GM18498 (cell line): Measurements from ENCODE around the gene MED12.
"Not testable (repeated sequence)": the region's sequence is repeated elsewhere in the genome, so short reads cannot be mapped to it uniquely, and the experiment has no call there.

Experiments
- ATAC-seq: cut with Tn5 transposase; IDR thresholded peaks from one replicate; pipeline ENCODE4 v1.9.1; 2021; ENCODE audit warnings: mild to moderate bottlenecking, moderate library complexity; ENCODE audit not compliant: unreplicated experiment

Gene MED12

GRCh38 chrX:71160475-71160874 is 42.1 kb downstream of the MED12 start:
- ATAC-seq = no peak

DNA sequence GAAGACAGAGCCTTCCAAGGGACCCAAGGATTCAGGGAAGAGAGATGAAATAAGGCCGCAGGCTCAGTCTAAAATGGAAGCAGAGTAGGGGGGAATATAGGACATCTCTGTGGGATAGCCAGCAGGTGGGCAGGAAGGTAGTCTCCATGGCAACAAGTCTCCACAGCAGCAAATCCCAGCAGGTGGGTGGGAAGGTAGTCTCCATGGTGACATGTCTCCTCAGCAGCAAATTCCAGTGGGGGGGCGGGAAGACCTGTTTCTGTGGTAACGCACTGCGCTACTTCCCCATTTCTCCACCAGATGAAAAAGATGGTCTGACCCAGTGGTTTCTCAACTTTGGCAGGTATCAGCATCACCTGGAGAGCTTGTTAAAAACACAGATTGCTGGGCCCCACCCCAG is 44.6 kb downstream of the MED12 start:
- no peak for ATAC-seq

- no peak for ATAC-seq
Observed at GRCh38 chrX:71164071-71164470, 45.7 kb downstream of the MED12 start.

DNA sequence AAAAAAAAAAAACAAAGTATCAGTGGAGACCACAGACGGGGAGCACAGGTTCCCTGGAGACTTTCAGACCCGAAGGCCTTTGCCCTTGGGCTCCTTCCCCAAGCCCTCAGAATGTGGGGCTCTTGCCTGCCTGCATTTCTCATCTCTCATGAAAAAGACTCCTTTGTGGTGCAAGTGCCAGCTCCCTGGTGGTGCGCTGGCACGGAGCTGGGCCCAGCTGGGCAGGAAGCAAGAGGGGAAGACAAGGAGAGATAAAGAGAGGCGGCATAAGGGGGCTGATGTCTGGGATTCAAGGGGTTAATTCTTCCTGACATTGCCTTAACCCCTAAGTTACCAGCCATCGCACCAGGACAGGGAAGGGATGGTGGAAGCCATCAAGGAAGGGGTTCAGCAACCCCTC is 48.1 kb downstream of the MED12 start:
- ATAC-seq = no peak

GRCh38 chrX:71167031-71167781 is 48.8 kb downstream of the MED12 start:
- ATAC-seq = no peak

GRCh38 chrX:71168134-71168533 is 49.7 kb downstream of the MED12 start:
- ATAC-seq = no peak

GRCh38 chrX:71169586-71169985 is 51.2 kb downstream of the MED12 start:
- ATAC-seq = no peak

DNA sequence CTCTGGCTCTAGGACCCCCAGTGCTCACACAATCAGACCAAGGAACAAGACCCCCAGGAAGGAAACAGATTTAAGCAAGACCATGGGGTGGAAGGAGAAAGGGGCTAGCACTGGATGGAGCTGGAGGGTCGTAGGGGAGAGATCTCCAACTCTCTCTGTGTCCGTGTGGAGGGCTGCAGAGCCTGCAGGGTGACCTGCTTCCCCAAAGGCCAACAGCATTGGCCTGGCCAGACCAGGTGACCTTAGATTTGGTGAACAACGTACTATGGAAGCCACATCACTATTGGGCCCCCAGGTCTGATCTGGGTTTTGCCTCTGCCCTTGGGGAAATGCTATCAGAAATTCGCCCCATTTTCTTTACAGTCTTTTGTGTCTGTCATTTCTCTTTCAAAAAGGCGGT is 52.3 kb downstream of the MED12 start:
- ATAC-seq = no peak

- no peak for ATAC-seq
Observed at GRCh38 chrX:71171110-71171801, 52.9 kb downstream of the MED12 start.

DNA sequence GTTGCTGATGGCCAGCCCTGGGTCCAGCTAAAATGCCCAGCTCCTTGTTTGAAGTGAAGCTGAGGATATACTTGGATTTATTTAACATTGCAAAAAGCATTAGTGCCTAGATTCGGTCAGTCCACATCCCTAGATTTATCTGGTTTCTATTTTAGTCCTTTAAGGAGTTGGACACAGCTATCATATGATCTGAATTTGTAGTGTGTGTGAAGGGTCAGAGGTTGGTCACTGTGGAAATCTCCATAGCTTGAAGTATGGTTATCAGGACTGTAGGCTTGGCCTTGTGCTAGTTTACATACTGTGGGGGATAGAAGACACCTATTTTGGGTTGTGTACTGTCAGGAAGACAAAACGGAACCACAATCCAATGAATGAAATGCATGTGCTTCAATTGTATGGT is 55.0 kb downstream of the MED12 start:
- no peak for ATAC-seq

DNA sequence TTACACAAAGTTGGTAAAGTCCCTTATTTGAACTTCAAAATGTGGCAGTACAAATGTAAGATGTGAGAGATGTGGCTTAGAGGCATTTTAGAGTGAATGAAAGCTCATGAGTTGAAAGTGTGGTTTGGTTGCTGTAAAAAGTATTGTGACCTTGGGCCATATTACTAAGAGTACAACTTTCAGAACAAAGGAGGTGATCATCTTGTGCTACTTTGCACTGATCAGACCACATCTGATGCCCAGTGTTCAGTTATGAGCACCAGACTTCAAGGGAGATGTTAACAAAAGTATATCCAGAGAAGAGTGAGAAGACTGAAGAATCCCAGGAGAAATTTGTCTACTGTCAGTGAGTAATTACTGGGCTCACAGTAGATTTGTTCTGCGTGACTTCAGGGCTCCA is 56.4 kb downstream of the MED12 start:
- ATAC-seq = no peak

DNA sequence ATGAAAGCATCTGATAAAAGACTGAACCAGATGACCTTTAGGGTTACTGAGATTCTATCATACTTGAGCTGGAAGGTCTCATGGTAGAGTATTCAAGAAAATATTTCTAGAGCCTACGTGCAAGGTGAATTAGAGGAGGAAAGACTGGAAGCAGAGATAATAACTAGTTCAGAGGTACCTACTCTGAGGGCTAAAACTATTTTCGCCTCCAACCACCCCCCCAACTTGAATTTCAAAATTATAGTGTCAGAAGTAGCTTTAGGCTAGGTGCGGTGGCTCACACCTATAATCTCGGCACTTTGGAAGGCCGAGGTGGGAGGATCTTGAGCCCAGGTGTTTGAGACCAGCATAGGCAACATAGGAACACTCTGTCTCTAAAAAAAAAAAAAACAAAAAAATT is 57.1 kb downstream of the MED12 start:
- no peak for ATAC-seq

- ATAC-seq = no peak
Observed at GRCh38 chrX:71177327-71177726, 58.9 kb downstream of the MED12 start.

DNA sequence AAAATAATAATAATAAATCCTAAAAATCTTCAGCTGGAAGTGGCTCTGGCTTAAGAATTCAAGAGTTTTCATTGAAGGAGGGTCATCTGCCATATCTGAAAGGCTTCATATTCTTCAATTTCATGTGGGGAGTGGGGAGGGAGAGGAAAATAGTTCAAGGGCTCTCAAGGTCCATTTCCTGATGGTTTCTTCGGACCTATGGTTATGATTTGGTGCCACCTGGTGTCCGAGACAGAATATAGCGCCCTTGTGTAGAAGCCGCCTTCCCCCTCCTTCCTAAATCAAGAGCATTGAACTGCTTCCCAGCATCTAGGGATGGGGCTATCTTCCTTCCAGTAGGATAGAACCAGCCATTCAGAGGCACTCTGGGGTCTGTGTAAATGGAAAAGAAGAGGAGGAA is 60.5 kb downstream of the MED12 start:
- no peak for ATAC-seq

DNA sequence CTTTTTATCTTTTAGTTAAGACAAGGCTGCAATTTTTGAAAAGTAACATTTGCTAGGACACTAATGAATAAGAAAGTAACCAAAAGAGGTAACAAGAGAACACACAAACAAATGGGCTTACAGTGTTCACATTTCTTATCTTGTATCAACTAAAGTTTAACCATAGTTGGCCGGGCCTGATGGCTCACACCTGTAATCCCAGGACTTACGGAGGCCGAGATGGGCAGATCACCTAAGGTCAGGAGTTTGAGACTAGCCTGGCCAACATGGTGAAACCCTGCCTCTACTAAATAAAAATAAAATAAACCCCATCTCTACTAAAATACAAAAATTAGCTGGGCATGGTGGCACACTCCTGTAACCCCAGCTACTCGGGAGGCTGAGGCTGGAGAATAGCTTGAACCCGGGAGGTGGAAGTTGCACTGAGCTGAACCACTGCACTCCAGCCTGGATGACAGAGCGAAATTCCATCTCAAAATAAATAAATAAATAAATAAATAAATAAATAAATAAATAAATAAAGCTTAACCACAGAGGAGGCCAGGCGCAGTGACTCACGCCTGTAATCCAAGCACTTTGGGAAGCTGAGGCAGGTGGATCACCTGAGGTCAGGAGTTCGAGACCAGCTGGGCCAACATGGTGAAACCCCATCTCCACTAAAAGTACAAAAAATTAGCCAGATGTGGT is 62.3 kb downstream of the MED12 start:
- not testable (repeated sequence) for ATAC-seq

- ATAC-seq = peak; percentile 44
Observed at GRCh38 chrX:71181558-71181909, 63.1 kb downstream of the MED12 start.

- peak; percentile 92 for ATAC-seq
Observed at GRCh38 chrX:71181910-71182799, 63.8 kb downstream of the MED12 start.

GRCh38 chrX:71182871-71183270 is 64.5 kb downstream of the MED12 start:
- no peak for ATAC-seq

DNA sequence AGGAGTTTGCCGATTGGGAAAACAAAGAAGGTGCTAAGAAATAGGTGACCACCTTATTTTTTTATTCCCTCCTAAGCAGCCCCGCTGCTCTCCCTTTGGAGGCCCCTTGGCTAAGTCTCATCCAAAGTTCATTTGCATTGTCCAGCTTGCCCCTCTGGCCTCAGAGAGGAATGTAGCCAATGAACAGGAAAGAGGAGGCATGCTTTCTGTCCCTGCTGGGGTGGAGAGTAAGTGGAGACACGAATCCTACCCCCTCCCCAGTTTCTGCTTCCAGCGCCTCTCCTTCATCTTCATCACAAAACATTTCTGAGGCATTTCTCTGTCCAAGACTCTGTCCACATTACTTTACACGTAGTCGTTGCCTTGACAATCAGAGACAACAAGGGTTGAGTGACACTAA is 64.9 kb downstream of the MED12 start:
- ATAC-seq = no peak

DNA sequence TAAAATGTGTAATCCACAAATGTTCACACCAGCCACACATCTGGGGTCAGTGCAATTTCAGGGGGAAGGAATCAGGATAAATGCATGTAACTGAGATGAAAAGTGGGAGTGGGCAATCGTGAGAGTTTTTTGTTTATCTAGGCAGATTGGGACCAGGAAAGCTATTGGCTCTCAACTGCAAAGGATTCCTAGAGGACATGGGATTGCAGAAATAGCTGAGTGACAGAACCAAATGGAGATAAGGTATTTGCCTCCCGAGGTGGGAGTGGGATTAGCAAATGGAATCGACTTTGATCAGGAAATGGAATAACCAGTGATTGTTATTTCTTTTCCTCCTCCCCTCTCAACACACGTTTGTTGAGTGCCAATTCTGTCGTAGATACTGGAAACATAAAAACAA is 65.7 kb downstream of the MED12 start:
- no peak for ATAC-seq
